ENCODE results near the gene PKHD1. TPM values are rescaled to one million over a fixed set of nuclear protein-coding genes. Genes with fewer than 3 reads are reported as not detected.
A peak's percentile ranks its signal among the peaks of the same experiment; 100 is the strongest.

The PKHD1 gene
- total and polyA plus RNA-seq, 2 of the 13 experiments (the other 11 are each of a cell fraction or from before 2014, with no cell fraction given) = 0.01 to 0.13 TPM

DNA sequence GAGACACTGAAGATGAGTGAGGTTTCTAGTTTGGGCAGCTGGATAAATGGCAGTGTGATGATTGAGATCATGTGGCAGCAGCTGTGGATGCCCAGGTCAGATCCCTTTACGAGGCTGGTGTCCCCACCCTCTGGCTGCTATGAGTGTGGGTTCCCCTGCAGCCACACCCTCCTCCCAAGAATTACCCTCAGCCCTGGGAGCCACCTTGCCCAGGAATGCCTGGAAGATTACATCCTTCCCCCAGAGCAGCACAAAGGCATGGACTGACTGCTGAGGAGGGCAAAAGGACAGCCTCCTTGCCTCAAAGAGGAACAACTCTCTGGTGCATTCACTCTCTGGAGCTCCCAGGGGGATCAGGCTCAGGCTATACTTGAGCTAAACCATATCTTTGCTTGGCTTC, 15.0 kb upstream of the PKHD1 start:
- ChIA-PET CTCF (ENCODE audit: low intra/inter-chr PET ratio, low total read pairs) (no interaction called here), POLR2A (no interaction called here)
- no peaks in the 10 kb centered on the region for H3K27me3 ChIP-seq (ENCODE audit: control insufficient read depth in 1 of 2, insufficient read depth in 2 of 2, low read length in 2 of 2)
- BruUV-seq (replicated peaks) = no TSS peak
- no peak overlapping the region for H3K27ac ChIP-seq (ENCODE audit: extremely low read length, insufficient read depth, low read length)
- in situ Hi-C loops (cut with HindIII; ENCODE audit: extremely low pct_ligation_motif_present, low pct_unique_long_range_greater_than_20kb) = no loop called here
- H3K4me1 ChIP-seq (ENCODE audit: insufficient read depth, low read length) = no peaks in the 10 kb centered on the region
- no peaks in the 10 kb centered on the region for H4K20me1 ChIP-seq (ENCODE audit: insufficient read depth, low read length)
- ATAC-seq = no peak
- intact Hi-C loops (cut with micrococcal nuclease; ENCODE audit: unreplicated experiment) = no loop called here
- no peak for DNase-seq (ENCODE audit: low spot score)
- no peaks in the 10 kb centered on the region for H3K36me3 ChIP-seq (replicated peaks in 1 of 2; ENCODE audit: control insufficient read depth in 1 of 2, insufficient read depth in 2 of 2, low read length in 2 of 2)
- TF ChIP-seq CENPX (CRISPR knock-in tag; IDR thresholded peaks at IDR 0.05) (no peak), RFX1 (IDR thresholded peaks at IDR 0.05) (no peak), GABPB1 (CRISPR knock-in tag; IDR thresholded peaks at IDR 0.05) (no peak), ZFAT (CRISPR knock-in tag; conservative IDR thresholded peaks at IDR 0.05) (no peak), ETV5 (CRISPR knock-in tag; IDR thresholded peaks at IDR 0.05; ENCODE audit: borderline replicate concordance) (no peak), GATAD2A (CRISPR knock-in tag; IDR thresholded peaks at IDR 0.05) (no peak), RARG (CRISPR knock-in tag; IDR thresholded peaks at IDR 0.05; ENCODE audit: low read depth) (no peak), ZFP62 (CRISPR knock-in tag; IDR thresholded peaks at IDR 0.05) (no peak), HNF4A (CRISPR knock-in tag; IDR thresholded peaks at IDR 0.05) (no peak)
- TF ChIP-seq, protein P1, sequence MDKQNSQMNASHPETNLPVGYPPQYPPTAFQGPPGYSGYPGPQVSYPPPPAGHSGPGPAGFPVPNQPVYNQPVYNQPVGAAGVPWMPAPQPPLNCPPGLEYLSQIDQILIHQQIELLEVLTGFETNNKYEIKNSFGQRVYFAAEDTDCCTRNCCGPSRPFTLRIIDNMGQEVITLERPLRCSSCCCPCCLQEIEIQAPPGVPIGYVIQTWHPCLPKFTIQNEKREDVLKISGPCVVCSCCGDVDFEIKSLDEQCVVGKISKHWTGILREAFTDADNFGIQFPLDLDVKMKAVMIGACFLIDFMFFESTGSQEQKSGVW (CRISPR knock-in tag; IDR thresholded peaks at IDR 0.05; ENCODE audit: borderline replicate concordance) = no peak
- H3K4me3 ChIP-seq (replicated peaks in 1 of 3; ENCODE audit: insufficient read depth in 1 of 3, low read depth in 2 of 3, low read length in 3 of 3) = no peak overlapping the region
- no peak overlapping the region for H3K4me2 ChIP-seq (ENCODE audit: low read depth, low read length)
- WGBS (ENCODE audit: low lambda C conversion rate) = 0% methylated on average over 1 of the region's 1 CpG
- FAIRE-seq = no peak
- no peaks in the 10 kb centered on the region for H3K9me3 ChIP-seq (ENCODE audit: low read length)
- no peaks in the 10 kb centered on the region for H3K79me2 ChIP-seq (ENCODE audit: insufficient read depth, low read length)
- H3K9ac ChIP-seq (ENCODE audit: insufficient read depth, low read depth, low read length) = no peak overlapping the region
- no peak overlapping the region for H2AFZ ChIP-seq (ENCODE audit: low read length)

DNA sequence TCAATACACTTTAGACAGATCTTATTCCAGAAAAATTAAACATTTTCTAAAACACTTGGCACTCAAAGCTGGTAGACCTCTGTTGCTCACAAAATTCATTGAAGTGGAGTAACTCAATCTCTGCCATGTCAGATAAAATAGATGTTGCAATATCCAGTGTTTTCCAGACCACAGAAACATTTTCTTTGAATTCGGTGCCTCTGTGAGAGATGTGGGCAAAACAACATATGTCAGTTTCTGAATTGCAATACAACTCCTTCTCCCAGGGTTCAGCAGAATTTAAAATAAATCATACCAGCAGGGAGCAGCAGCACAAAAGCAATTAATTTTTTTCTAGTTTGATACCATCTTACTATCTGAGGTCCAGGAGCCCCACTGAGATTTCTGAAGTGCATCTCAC, 11.3 kb upstream of the PKHD1 start:
- BruUV-seq (replicated peaks) = no TSS peak
- no peaks in the 10 kb centered on the region for H3K9me3 ChIP-seq (ENCODE audit: low read length)
- TF ChIP-seq SIN3A (IDR thresholded peaks at IDR 0.05; ENCODE audit: borderline replicate concordance, low read depth, low read length) (no peak), CEBPB (IDR thresholded peaks at IDR 0.05; ENCODE audit: borderline replicate concordance, low read depth, low read length) (0 out of 2 replicates have a peak, but pooled peaks have one; percentile 12)
- TF ChIP-seq, protein P2, sequence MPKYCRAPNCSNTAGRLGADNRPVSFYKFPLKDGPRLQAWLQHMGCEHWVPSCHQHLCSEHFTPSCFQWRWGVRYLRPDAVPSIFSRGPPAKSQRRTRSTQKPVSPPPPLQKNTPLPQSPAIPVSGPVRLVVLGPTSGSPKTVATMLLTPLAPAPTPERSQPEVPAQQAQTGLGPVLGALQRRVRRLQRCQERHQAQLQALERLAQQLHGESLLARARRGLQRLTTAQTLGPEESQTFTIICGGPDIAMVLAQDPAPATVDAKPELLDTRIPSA (CRISPR knock-in tag; IDR thresholded peaks at IDR 0.05; ENCODE audit: borderline replicate concordance) = no peak
- ATAC-seq (no peak), FAIRE-seq (no peak), DNase-seq (ENCODE audit: low spot score) (no peak)
- no peaks in the 10 kb centered on the region for H3K27me3 ChIP-seq (ENCODE audit: control insufficient read depth in 1 of 2, insufficient read depth in 2 of 2, low read length in 2 of 2)
- no peaks in the 10 kb centered on the region for H3K36me3 ChIP-seq (replicated peaks in 1 of 2; ENCODE audit: control insufficient read depth in 1 of 2, insufficient read depth in 2 of 2, low read length in 2 of 2)
- ChIA-PET POLR2A (no interaction called here), CTCF (ENCODE audit: low intra/inter-chr PET ratio, low total read pairs) (no interaction called here)
- H3K79me2 ChIP-seq (ENCODE audit: insufficient read depth, low read length) = no peaks in the 10 kb centered on the region
- H3K4me1 ChIP-seq (ENCODE audit: insufficient read depth, low read length) = no peaks in the 10 kb centered on the region
- H3K9ac ChIP-seq (ENCODE audit: insufficient read depth, low read depth, low read length) = no peak overlapping the region
- intact Hi-C loops (cut with micrococcal nuclease; ENCODE audit: unreplicated experiment) = no loop called here
- 4% methylated on average over 1 of the region's 1 CpG for WGBS (ENCODE audit: low lambda C conversion rate)
- no peak overlapping the region for H3K27ac ChIP-seq (ENCODE audit: extremely low read length, insufficient read depth, low read length)
- in situ Hi-C loops (cut with HindIII; ENCODE audit: extremely low pct_ligation_motif_present, low pct_unique_long_range_greater_than_20kb) = no loop called here
- H2AFZ ChIP-seq (ENCODE audit: low read length) = no peak overlapping the region
- H4K20me1 ChIP-seq (ENCODE audit: insufficient read depth, low read length) = no peaks in the 10 kb centered on the region
- H3K4me3 ChIP-seq (replicated peaks in 1 of 3; ENCODE audit: insufficient read depth in 1 of 3, low read depth in 2 of 3, low read length in 3 of 3) = no peak overlapping the region
- no peak overlapping the region for H3K4me2 ChIP-seq (ENCODE audit: low read depth, low read length)

All from HepG2 (cell line).